ENCODE data around the gene FBXW5.

- no peak for TF ChIP-seq CTCF (IDR thresholded peaks at IDR 0.05 in 4 of 5, conservative IDR thresholded peaks at IDR 0.05 in 1 of 5)
- no peak for TF ChIP-seq POLR2A (IDR thresholded peaks at IDR 0.05)
Observed at GRCh38 chr9:136962163-136962562, 17.6 kb upstream of the FBXW5 start.
